Brain microvascular endothelial cell (primary cell): ENCODE measurements around the gene ULK2.

ENCODE experiments used
- DNase-seq: peaks from one replicate; pipeline ENCODE4 v3.0.0-alpha.2; 2020
- H3K27ac ChIP-seq: fragments of 250-450 bp; sonication (Bioruptor Pico); 2 replicates; pipeline ENCODE4 v1.5.1; 2020; ENCODE audit warnings: mild to moderate bottlenecking, moderate library complexity
- H3K27me3 ChIP-seq: fragments of 250-450 bp; sonication (Bioruptor Pico); replicated peaks from 2 replicates; pipeline ENCODE4 v1.5.1; 2020; ENCODE audit warnings: mild to moderate bottlenecking
- H3K36me3 ChIP-seq: fragments of 250-450 bp; sonication (Bioruptor Pico); replicated peaks from 2 replicates; pipeline ENCODE4 v1.5.1; 2020; ENCODE audit warnings: mild to moderate bottlenecking
- H3K4me3 ChIP-seq: 2 replicates; pipeline ENCODE4 v1.5.1; 2011; ENCODE audit warnings: low read depth, mild to moderate bottlenecking, control low read depth, low read length, moderate library complexity
- CTCF ChIP-seq: IDR thresholded peaks from 2 replicates; pipeline ENCODE4 v1.5.1; 2011; ENCODE audit warnings: low read depth, mild to moderate bottlenecking, moderate library complexity, low read length, control low read depth, inconsistent platforms; ENCODE audit errors: missing control alignments
- in situ Hi-C: cut with HindIII; loops from 2 replicates; pipeline ENCODE4 v1.10.0; 2017; ENCODE audit warnings: low sequenced_read_pairs, low pct_ligation_motif_present

ULK2 gene

GRCh38 chr17:19750835-19751234, 116.9 kb downstream of the ULK2 start:
- DNase-seq, result no peak
- in situ Hi-C loops, result no loop called here
- H3K4me3 ChIP-seq, result no peak overlapping the region
- H3K27me3 ChIP-seq, result no peaks in the 10 kb centered on the region
- no peaks in the 10 kb centered on the region for H3K36me3 ChIP-seq
- H3K27ac ChIP-seq, result no peak overlapping the region
- no peak for TF ChIP-seq CTCF

DNA sequence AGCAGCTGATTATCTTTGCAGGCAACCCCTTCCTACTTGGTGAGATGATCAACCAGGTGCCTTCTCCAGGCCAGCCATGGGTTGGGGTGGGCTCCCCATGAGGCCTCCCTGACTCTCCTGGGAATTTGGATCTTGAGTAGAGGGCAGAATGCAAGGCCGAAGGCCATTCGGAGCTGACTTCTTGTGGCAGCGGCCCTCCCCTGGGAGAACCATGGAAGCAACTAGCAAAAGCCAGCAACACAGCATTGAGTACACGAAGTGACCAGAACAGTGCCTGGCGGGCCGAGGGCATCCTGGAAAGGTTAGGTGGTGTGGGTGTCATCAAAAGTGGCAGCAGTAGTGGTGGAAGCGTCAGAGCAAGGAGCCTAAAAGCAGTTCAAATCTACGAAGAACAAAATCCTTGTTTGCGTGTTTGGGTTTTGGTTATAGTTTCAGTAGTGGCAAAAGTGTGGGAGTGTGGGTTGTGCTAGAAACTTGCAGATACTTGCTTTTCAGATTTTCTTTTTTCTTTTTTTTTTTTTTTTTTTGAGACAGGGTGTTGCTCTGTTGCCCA, 117.6 kb downstream of the ULK2 start:
- DNase-seq, result no peak
- Histone ChIP-seq H3K36me3 (no peaks in the 10 kb centered on the region), H3K4me3 (no peak overlapping the region), H3K27me3 (no peaks in the 10 kb centered on the region), H3K27ac (no peak overlapping the region)
- in situ Hi-C loops, result no loop called here
- TF ChIP-seq CTCF, result no peak

- no peaks in the 10 kb centered on the region for H3K36me3 ChIP-seq
- in situ Hi-C loops, result no loop called here
- no peaks in the 10 kb centered on the region for H3K27me3 ChIP-seq
- no peak overlapping the region for H3K27ac ChIP-seq
- no peak for DNase-seq
- no peak overlapping the region for H3K4me3 ChIP-seq
- no peak for TF ChIP-seq CTCF
Observed at GRCh38 chr17:19748807-19749193, 118.9 kb downstream of the ULK2 start.

- no peak for DNase-seq
- no peak within 1 kb of the TSS for H3K27ac ChIP-seq
- TF ChIP-seq CTCF, result no peak
- H3K27me3 ChIP-seq, result no peaks in the 10 kb centered on the region
- in situ Hi-C loops, result no loop called here
- H3K4me3 ChIP-seq, result no peak within 1 kb of the TSS
- no peaks in the 10 kb centered on the region for H3K36me3 ChIP-seq
Observed at GRCh38 chr17:19747829-19748806, 119.6 kb downstream of the ULK2 start, which contains the start of gene ALDH3A1. Gene ALDH3A1 (minus strand): TSS chr17:19748298. CDS start chr17:19745129, 3,169 bp downstream.

GRCh38 chr17:19747159-19747719, 120.5 kb downstream of the ULK2 start:
- Histone ChIP-seq H3K36me3 (no peaks in the 10 kb centered on the region), H3K4me3 (no peak overlapping the region), H3K27ac (no peak overlapping the region), H3K27me3 (no peaks in the 10 kb centered on the region)
- no peak for TF ChIP-seq CTCF
- in situ Hi-C loops, result no loop called here
- DNase-seq, result no peak
